SU-DHL-6 (cell line): ENCODE results near the gene CNTN4.

ENCODE experiments used
- EZH2phosphoT487 ChIP-seq: fragments of 200-600 bp; sonication (generic), shearing (Covaris generic); conservative IDR thresholded peaks from 2 replicates; pipeline ENCODE4 v1.6.1; 2018; ENCODE audit warnings: mild to moderate bottlenecking, antibody characterized with exemption, low read length, moderate library complexity, mixed read lengths
- TF ChIP-seq, protein P1 (sequence below): fragments of 200-600 bp; sonication (generic); IDR thresholded peaks from one replicate; pipeline ENCODE4 v1.5.1; 2017; ENCODE audit warnings: antibody characterized with exemption, mild to moderate bottlenecking, low read length, moderate library complexity; ENCODE audit not compliant: insufficient read depth, poor library complexity, severe bottlenecking

- TF ChIP-seq EZH2phosphoT487, result no peak
- TF ChIP-seq, protein P1, sequence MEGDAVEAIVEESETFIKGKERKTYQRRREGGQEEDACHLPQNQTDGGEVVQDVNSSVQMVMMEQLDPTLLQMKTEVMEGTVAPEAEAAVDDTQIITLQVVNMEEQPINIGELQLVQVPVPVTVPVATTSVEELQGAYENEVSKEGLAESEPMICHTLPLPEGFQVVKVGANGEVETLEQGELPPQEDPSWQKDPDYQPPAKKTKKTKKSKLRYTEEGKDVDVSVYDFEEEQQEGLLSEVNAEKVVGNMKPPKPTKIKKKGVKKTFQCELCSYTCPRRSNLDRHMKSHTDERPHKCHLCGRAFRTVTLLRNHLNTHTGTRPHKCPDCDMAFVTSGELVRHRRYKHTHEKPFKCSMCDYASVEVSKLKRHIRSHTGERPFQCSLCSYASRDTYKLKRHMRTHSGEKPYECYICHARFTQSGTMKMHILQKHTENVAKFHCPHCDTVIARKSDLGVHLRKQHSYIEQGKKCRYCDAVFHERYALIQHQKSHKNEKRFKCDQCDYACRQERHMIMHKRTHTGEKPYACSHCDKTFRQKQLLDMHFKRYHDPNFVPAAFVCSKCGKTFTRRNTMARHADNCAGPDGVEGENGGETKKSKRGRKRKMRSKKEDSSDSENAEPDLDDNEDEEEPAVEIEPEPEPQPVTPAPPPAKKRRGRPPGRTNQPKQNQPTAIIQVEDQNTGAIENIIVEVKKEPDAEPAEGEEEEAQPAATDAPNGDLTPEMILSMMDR, result no peak
Measured at GRCh38 chr3:2790266-2790815, 691.7 kb downstream of the CNTN4 start.
